Measurements from ENCODE around the gene EBP. TPM values are rescaled to one million over a fixed set of nuclear protein-coding genes. Genes with fewer than 3 reads are reported as not detected.

The EBP gene
- total and polyA plus RNA-seq, 2 donors (not counting 3 experiments of a cell fraction or from before 2014, with no cell fraction given): 102 to 183 TPM

DNA sequence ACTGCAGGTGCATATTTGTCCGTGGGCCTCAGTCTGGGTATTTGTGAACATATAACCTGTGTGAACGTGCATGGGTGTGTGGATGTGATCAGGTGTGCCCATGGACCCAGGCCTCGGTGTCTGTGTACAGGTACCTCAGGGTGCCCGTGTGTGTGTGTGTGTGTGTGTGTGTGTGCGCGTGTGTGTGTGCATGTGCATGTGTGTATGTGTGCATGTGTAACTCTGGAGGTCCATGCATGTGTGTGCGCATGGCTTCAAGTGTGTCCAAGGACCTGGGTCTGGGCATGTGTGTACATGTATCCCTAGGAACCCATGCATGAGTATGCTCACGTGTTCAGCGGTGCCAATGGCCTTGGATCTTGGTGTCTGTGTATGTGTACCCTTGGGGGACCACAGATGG, 29.8 kb upstream of the EBP start:
- no peak for DNase-seq (ENCODE audit: low read depth, low spot score)
- BruUV-seq (replicated peaks): no TSS peak
- dilution Hi-C loops (cut with MboI; ENCODE audit: extremely low pct_ligation_motif_present, low sequenced_read_pairs): no loop called here
- Histone ChIP-seq H3K4me1 (ENCODE audit: control insufficient read depth, extremely low read depth, insufficient read depth, low read length) (peaks cover 7% of the 10 kb centered on the region), H3K79me2 (ENCODE audit: control insufficient read depth, insufficient read depth, low read length) (no peaks in the 10 kb centered on the region), H3K4me2 (ENCODE audit: insufficient read depth, low read length) (no peak overlapping the region), H3K27me3 (ENCODE audit: control insufficient read depth in 2 of 2, insufficient read depth in 2 of 2, low read length in 2 of 2) (no peaks in the 10 kb centered on the region), H3K9ac (replicated peaks; ENCODE audit: extremely low read depth, insufficient read depth, low read length) (no peak overlapping the region), H3K4me3 (replicated peaks in 1 of 3; ENCODE audit: insufficient read depth in 1 of 3, low read depth in 1 of 3, low read length in 3 of 3) (no peak overlapping the region), H3K27ac (ENCODE audit: insufficient read depth, low read depth, low read length) (no peak overlapping the region), H2AFZ (ENCODE audit: low read depth, low read length) (no peak overlapping the region), H4K20me1 (replicated peaks; ENCODE audit: control insufficient read depth, extremely low read depth, insufficient read depth, low read length) (no peaks in the 10 kb centered on the region), H3K9me1 (replicated peaks; ENCODE audit: control insufficient read depth, extremely low read depth, insufficient read depth, low read length) (no peaks in the 10 kb centered on the region), H3K36me3 (ENCODE audit: control insufficient read depth in 2 of 2, extremely low read depth in 1 of 2, insufficient read depth in 2 of 2, low read length in 2 of 2) (no peaks in the 10 kb centered on the region), H3K9me3 (replicated peaks; ENCODE audit: control insufficient read depth, insufficient read depth, low read length) (no peaks in the 10 kb centered on the region)
- no peak for TF ChIP-seq EZH2 (IDR thresholded peaks at IDR 0.05; ENCODE audit: borderline replicate concordance, low read depth, low read length, severe bottlenecking)
- TF ChIP-seq, protein P1, sequence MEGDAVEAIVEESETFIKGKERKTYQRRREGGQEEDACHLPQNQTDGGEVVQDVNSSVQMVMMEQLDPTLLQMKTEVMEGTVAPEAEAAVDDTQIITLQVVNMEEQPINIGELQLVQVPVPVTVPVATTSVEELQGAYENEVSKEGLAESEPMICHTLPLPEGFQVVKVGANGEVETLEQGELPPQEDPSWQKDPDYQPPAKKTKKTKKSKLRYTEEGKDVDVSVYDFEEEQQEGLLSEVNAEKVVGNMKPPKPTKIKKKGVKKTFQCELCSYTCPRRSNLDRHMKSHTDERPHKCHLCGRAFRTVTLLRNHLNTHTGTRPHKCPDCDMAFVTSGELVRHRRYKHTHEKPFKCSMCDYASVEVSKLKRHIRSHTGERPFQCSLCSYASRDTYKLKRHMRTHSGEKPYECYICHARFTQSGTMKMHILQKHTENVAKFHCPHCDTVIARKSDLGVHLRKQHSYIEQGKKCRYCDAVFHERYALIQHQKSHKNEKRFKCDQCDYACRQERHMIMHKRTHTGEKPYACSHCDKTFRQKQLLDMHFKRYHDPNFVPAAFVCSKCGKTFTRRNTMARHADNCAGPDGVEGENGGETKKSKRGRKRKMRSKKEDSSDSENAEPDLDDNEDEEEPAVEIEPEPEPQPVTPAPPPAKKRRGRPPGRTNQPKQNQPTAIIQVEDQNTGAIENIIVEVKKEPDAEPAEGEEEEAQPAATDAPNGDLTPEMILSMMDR (IDR thresholded peaks at IDR 0.05; ENCODE audit: extremely low read depth in 1 of 2, insufficient read depth in 1 of 2, low read depth in 1 of 2, low read length in 2 of 2): no peak
- TF ChIP-seq POLR2AphosphoS5 (IDR thresholded peaks at IDR 0.05; ENCODE audit: insufficient read depth, low read depth, low read length): no peak
- TF ChIP-seq POLR2A (IDR thresholded peaks at IDR 0.05; ENCODE audit: low read depth, low read length): no peak
- TF ChIP-seq MYC (IDR thresholded peaks at IDR 0.05; ENCODE audit: low read depth, low read length): no peak
- TF ChIP-seq JUN (IDR thresholded peaks at IDR 0.05; ENCODE audit: borderline replicate concordance, insufficient read depth, insufficient read length, low read depth): no peak
- TF ChIP-seq, protein P2, sequence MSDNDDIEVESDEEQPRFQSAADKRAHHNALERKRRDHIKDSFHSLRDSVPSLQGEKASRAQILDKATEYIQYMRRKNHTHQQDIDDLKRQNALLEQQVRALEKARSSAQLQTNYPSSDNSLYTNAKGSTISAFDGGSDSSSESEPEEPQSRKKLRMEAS (IDR thresholded peaks at IDR 0.05; ENCODE audit: insufficient read depth, insufficient read length): no peak
- no peak for TF ChIP-seq GATA2 (IDR thresholded peaks at IDR 0.05; ENCODE audit: insufficient read depth, insufficient read length, low read depth, low read length)
- no peak for TF ChIP-seq FOS (IDR thresholded peaks at IDR 0.05; ENCODE audit: borderline replicate concordance, insufficient read depth, low read length)
- CTCF ChIA-PET: interaction anchor here (3.0 kb wide), 1 partner anchor 408 kb away, joined by 40 read pairs; no protein-coding TSS in a partner anchor
- intact Hi-C loops (cut with micrococcal nuclease): no loop called here
- POLR2A ChIA-PET: no interaction called here
- peak; percentile 15 for FAIRE-seq
